Endothelial cell of umbilical vein (primary cell): ENCODE results near the gene TSPAN17. TPM values are rescaled to one million over a fixed set of nuclear protein-coding genes. Genes with fewer than 3 reads are reported as not detected.

ENCODE experiments used
- BruUV-seq: library from RNA; stranded (reverse); fragments of 400-500 nt; replicated peaks from 2 replicates; lab custom pipeline; 2021; lab: Mats Ljungman, UMichigan
- CTCF ChIA-PET: fragments of 300-600, 350-600 bp; sonication (Branson Sonifier 250); formaldehyde crosslinking; loops from one replicate; lab custom pipeline; 2021; ENCODE audit warnings: antibody characterized with exemption, inconsistent platforms; lab: Charles Lee
- POLR2A ChIA-PET: fragments of 300-600, 350-600 bp; sonication (Branson Sonifier 250); formaldehyde crosslinking; loops from one replicate; lab custom pipeline; 2021; ENCODE audit warnings: antibody characterized with exemption, inconsistent platforms; lab: Charles Lee
- DNase-seq: peaks from one replicate; pipeline ENCODE4 v3.0.0-alpha.2; 2011; ENCODE audit warnings: low read depth, low spot score
- FAIRE-seq: peaks from 2 replicates; lab custom pipeline; 2011; peaks lifted over from hg19 to GRCh38; lab: Jason Lieb, UNC
- H2AFZ ChIP-seq: 2 replicates; pipeline ENCODE4 v1.6.0; 2012; ENCODE audit warnings: low read depth, low read length, control low read depth, inconsistent platforms
- H3K27ac ChIP-seq: 2 replicates; pipeline ENCODE4 v1.5.1; 2011; ENCODE audit warnings: low read depth, mild to moderate bottlenecking, control low read depth, low read length, moderate library complexity; ENCODE audit not compliant: insufficient read depth
- H3K27me3 ChIP-seq, 2 experiments: 2 replicates each; pipeline versions ENCODE4 v1.6.0 to v1.6.1; 2011; ENCODE audit warnings: low read length in 2 of 2, mixed read lengths in 1 of 2; ENCODE audit not compliant: control insufficient read depth in 2 of 2, insufficient read depth in 2 of 2
- H3K36me3 ChIP-seq, 2 experiments: 2 replicates in 1 of 2; 3 replicates in 1 of 2; pipeline ENCODE4 v1.5.1; 2011; ENCODE audit warnings: low read length in 2 of 2, mild to moderate bottlenecking in 1 of 2, moderate library complexity in 1 of 2; ENCODE audit not compliant: control insufficient read depth in 2 of 2, insufficient read depth in 2 of 2; ENCODE audit errors: extremely low read depth in 1 of 2
- H3K4me1 ChIP-seq: 3 replicates; pipeline ENCODE4 v1.5.1; 2011; ENCODE audit warnings: mild to moderate bottlenecking, low read length; ENCODE audit not compliant: control insufficient read depth, insufficient read depth; ENCODE audit errors: extremely low read depth
- H3K4me2 ChIP-seq: 2 replicates; pipeline ENCODE4 v1.6.1; 2011; ENCODE audit warnings: low read length, control low read depth, mixed read lengths; ENCODE audit not compliant: insufficient read depth
- H3K4me3 ChIP-seq, 3 experiments: fragments of 200-600 bp in 1 of 3; sonication (generic), shearing (Covaris generic) in 1 of 3; replicated peaks in 1 of 3; 2 replicates each; pipeline ENCODE4 v1.5.1; 2011 to 2016; ENCODE audit warnings: control low read depth in 3 of 3, low read length in 3 of 3, mild to moderate bottlenecking in 2 of 3, inconsistent platforms in 1 of 3, low read depth in 1 of 3, moderate library complexity in 1 of 3; ENCODE audit not compliant: insufficient read depth in 1 of 3
- H3K79me2 ChIP-seq: 2 replicates; pipeline ENCODE4 v1.6.0; 2012; ENCODE audit warnings: low read length, inconsistent platforms; ENCODE audit not compliant: control insufficient read depth, insufficient read depth
- H3K9ac ChIP-seq: replicated peaks from 2 replicates; pipeline ENCODE3; 2011; ENCODE audit warnings: low read length, control low read depth; ENCODE audit not compliant: insufficient read depth; ENCODE audit errors: extremely low read depth
- H3K9me1 ChIP-seq: replicated peaks from 3 replicates; pipeline ENCODE4 v1.6.0; 2011; ENCODE audit warnings: mild to moderate bottlenecking, low read length; ENCODE audit not compliant: control insufficient read depth, insufficient read depth; ENCODE audit errors: extremely low read depth
- H3K9me3 ChIP-seq: replicated peaks from 2 replicates; pipeline ENCODE4 v1.5.1; 2012; ENCODE audit warnings: low read length, inconsistent platforms; ENCODE audit not compliant: control insufficient read depth, insufficient read depth
- H4K20me1 ChIP-seq: replicated peaks from 2 replicates; pipeline ENCODE3; 2011; ENCODE audit warnings: mild to moderate bottlenecking, low read length; ENCODE audit not compliant: control insufficient read depth, insufficient read depth; ENCODE audit errors: extremely low read depth
- EZH2 ChIP-seq: IDR thresholded peaks from 2 replicates; pipeline ENCODE4 v1.6.1; 2012; ENCODE audit warnings: borderline replicate concordance, low read depth, mild to moderate bottlenecking, moderate library complexity, low read length, inconsistent platforms; ENCODE audit not compliant: severe bottlenecking
- FOS ChIP-seq: IDR thresholded peaks from 2 replicates; pipeline ENCODE4 v1.6.1; 2011; ENCODE audit warnings: mild to moderate bottlenecking, low read length, moderate library complexity, borderline replicate concordance; ENCODE audit not compliant: insufficient read depth
- GATA2 ChIP-seq: IDR thresholded peaks from 2 replicates; pipeline ENCODE4 v1.7.0; 2011; ENCODE audit warnings: low read depth, mild to moderate bottlenecking, moderate library complexity, mixed read lengths, low read length; ENCODE audit not compliant: insufficient read length, insufficient read depth
- JUN ChIP-seq: IDR thresholded peaks from 2 replicates; pipeline ENCODE4 v1.6.1; 2011; ENCODE audit warnings: borderline replicate concordance, low read depth; ENCODE audit not compliant: insufficient read length, insufficient read depth
- MYC ChIP-seq: IDR thresholded peaks from one replicate; pipeline ENCODE4 v1.6.1; 2011; ENCODE audit warnings: mild to moderate bottlenecking, low read depth, low read length
- POLR2A ChIP-seq: IDR thresholded peaks from 2 replicates; pipeline ENCODE4 v1.6.1; 2012; ENCODE audit warnings: low read depth, mild to moderate bottlenecking, control low read depth, low read length
- POLR2AphosphoS5 ChIP-seq: IDR thresholded peaks from 2 replicates; pipeline ENCODE4 v1.6.1; 2012; ENCODE audit warnings: low read depth, mild to moderate bottlenecking, control low read depth, low read length, moderate library complexity; ENCODE audit not compliant: insufficient read depth
- dilution Hi-C: fragments of 300-500 bp; cut with MboI; formaldehyde crosslinking; loops from one replicate; pipeline ENCODE4 v1.15.0; 2019; ENCODE audit warnings: low sequenced_read_pairs; ENCODE audit not compliant: extremely low pct_ligation_motif_present
- intact Hi-C: fragments of 100-400 bp; cut with micrococcal nuclease; formaldehyde crosslinking; loops from one replicate; pipeline ENCODE4 v1.10.0; 2022
- polyA plus RNA-seq, 4 experiments: library from polyadenylated mRNA; depleted of rRNA in 3 of 4; stranded (reverse) in 3 of 4; unstranded in 1 of 4; fragments of >200 nt; gene quantifications; 2 replicates each; pipeline versions ENCODE4 v1.2.1 to v1.2.3, GENCODE V29; 2011 to 2012; ENCODE audit warnings: missing spikeins in 1 of 4
- total RNA-seq: library from RNA; stranded (reverse); gene quantifications from 2 replicates; pipeline ENCODE4 v1.2.3, GENCODE V29; 2021
- TF ChIP-seq, protein P1 (sequence below), 2 donors: IDR thresholded peaks; 1 replicate in 1 of 2; 2 replicates in 1 of 2; pipeline ENCODE4 v1.5.1; 2011; ENCODE audit warnings: low read length in 2 of 2, mild to moderate bottlenecking in 2 of 2, moderate library complexity in 2 of 2, control low read depth in 1 of 2, inconsistent platforms in 1 of 2, low read depth in 1 of 2; ENCODE audit not compliant: insufficient read depth in 1 of 2; ENCODE audit errors: extremely low read depth in 1 of 2
- TF ChIP-seq, protein P2 (sequence below): IDR thresholded peaks from 2 replicates; pipeline ENCODE4 v1.6.1; 2011; ENCODE audit not compliant: insufficient read depth, insufficient read length

Gene TSPAN17
- total and polyA plus RNA-seq, 2 donors (not counting 3 experiments of a cell fraction or from before 2014, with no cell fraction given), result 55.9 to 73.3 TPM

DNA sequence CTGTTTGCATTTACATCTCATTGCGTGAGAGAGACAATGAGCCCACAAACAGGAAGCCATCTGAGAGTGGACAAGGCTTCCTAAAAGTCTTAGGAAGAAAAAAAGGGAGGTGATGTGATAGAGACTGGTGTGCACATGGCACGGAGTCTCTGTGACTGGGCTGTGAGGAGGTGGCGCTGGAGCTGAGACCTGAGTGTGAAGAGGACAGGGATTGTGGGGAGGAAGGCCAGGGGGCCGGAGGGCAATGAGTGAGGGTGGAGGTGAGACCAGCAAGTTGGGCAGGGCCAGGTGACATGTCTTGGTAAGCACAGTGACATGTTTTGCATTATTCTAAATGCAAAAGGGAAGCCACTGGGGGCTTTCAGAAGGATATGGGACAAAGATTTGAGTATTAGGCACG, 45.0 kb downstream of the TSPAN17 start:
- H4K20me1 ChIP-seq, result no peaks in the 10 kb centered on the region
- ChIA-PET CTCF (interaction anchor here (1.2 kb wide), 1 partner anchor 8 kb away, joined by 4 read pairs; no protein-coding TSS in a partner anchor), POLR2A (no interaction called here)
- peaks cover 22 to 23% of the 10 kb centered on the region in 2 experiments for H3K27me3 ChIP-seq
- H3K4me3 ChIP-seq, result no peak overlapping the region
- H3K4me2 ChIP-seq, result no peak overlapping the region
- H3K79me2 ChIP-seq, result no peaks in the 10 kb centered on the region
- no peaks in the 10 kb centered on the region for H3K4me1 ChIP-seq
- BruUV-seq, result no TSS peak
- no peaks in the 10 kb centered on the region for H3K36me3 ChIP-seq
- H3K9me1 ChIP-seq, result no peaks in the 10 kb centered on the region
- intact Hi-C loops (no loop called here), dilution Hi-C loops (no loop called here)
- H3K9ac ChIP-seq, result no peak overlapping the region
- no peak overlapping the region for H2AFZ ChIP-seq
- DNase-seq, result no peak
- TF ChIP-seq, protein P1, sequence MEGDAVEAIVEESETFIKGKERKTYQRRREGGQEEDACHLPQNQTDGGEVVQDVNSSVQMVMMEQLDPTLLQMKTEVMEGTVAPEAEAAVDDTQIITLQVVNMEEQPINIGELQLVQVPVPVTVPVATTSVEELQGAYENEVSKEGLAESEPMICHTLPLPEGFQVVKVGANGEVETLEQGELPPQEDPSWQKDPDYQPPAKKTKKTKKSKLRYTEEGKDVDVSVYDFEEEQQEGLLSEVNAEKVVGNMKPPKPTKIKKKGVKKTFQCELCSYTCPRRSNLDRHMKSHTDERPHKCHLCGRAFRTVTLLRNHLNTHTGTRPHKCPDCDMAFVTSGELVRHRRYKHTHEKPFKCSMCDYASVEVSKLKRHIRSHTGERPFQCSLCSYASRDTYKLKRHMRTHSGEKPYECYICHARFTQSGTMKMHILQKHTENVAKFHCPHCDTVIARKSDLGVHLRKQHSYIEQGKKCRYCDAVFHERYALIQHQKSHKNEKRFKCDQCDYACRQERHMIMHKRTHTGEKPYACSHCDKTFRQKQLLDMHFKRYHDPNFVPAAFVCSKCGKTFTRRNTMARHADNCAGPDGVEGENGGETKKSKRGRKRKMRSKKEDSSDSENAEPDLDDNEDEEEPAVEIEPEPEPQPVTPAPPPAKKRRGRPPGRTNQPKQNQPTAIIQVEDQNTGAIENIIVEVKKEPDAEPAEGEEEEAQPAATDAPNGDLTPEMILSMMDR (IDR thresholded peaks at IDR 0.05; ENCODE audit: extremely low read depth in 1 of 2, insufficient read depth in 1 of 2, low read depth in 1 of 2, low read length in 2 of 2), result no peak
- TF ChIP-seq MYC (no peak), POLR2AphosphoS5 (no peak), EZH2 (no peak), POLR2A (no peak), GATA2 (no peak), JUN (no peak), FOS (no peak)
- TF ChIP-seq, protein P2, sequence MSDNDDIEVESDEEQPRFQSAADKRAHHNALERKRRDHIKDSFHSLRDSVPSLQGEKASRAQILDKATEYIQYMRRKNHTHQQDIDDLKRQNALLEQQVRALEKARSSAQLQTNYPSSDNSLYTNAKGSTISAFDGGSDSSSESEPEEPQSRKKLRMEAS, result no peak
- FAIRE-seq, result no peak
- no peak overlapping the region for H3K27ac ChIP-seq
- H3K9me3 ChIP-seq, result no peaks in the 10 kb centered on the region
